HCT116 (cell line): ENCODE measurements around the gene ARHGAP8. TPM values are rescaled to one million over a fixed set of nuclear protein-coding genes. Genes with fewer than 3 reads are reported as not detected.

ENCODE experiments used
- ATAC-seq: fragments of 200-7000 bp; cut with Tn5 transposase; 2 replicates; pipeline ENCODE4 v1.9.1; 2020; ENCODE audit warnings: mild to moderate bottlenecking, moderate library complexity
- BruUV-seq: library from RNA; stranded (reverse); fragments of 400-500 nt; replicated peaks from 2 replicates; lab custom pipeline; 2021; lab: Mats Ljungman, UMichigan
- CTCF ChIA-PET: fragments of 300-600 bp; sonication (Branson Sonifier 250); formaldehyde crosslinking; loops from one replicate; lab custom pipeline; 2021; ENCODE audit warnings: antibody characterized with exemption; lab: Charles Lee
- POLR2A ChIA-PET: fragments of 300-600, 350-600 bp; sonication (Branson Sonifier 250); formaldehyde crosslinking; loops from one replicate; lab custom pipeline; 2021; ENCODE audit warnings: antibody characterized with exemption; lab: Charles Lee
- RAD21 ChIA-PET, 2 experiments: fragments of 300-600 bp; sonication (Branson Sonifier 250); formaldehyde crosslinking; loops; one replicate each; lab custom pipeline; 2023; ENCODE audit warnings: low total read pairs in 2 of 2; ENCODE audit not compliant: uncharacterized antibody in 2 of 2, unreplicated experiment in 2 of 2, low non-redundant PET in 1 of 2; lab: Charles Lee
- DNase-seq: peaks from one replicate; pipeline ENCODE4 v3.0.0-alpha.2; 2010; ENCODE audit warnings: low read depth, low spot score
- H2AFZ ChIP-seq: fragments of 200-600 bp; shearing (Covaris generic), sonication (generic); 2 replicates; pipeline ENCODE4 v1.6.1; 2017; ENCODE audit warnings: low read depth, mixed run types, mixed read lengths, antibody characterized with exemption, low read length; ENCODE audit not compliant: poor library complexity, severe bottlenecking
- H3K27ac ChIP-seq: 2 replicates; pipeline ENCODE4 v1.5.1; 2012; ENCODE audit warnings: low read depth, low read length
- H3K27me3 ChIP-seq: fragments of 200-600 bp; sonication (generic); 2 replicates; pipeline ENCODE4 v1.6.1; 2016; ENCODE audit warnings: mixed run types, low read length, mixed read lengths; ENCODE audit not compliant: insufficient read depth
- H3K36me3 ChIP-seq, 2 experiments: fragments of 200-500 bp in 1 of 2; fragments of 200-600 bp in 1 of 2; sonication (Bioruptor generic) in 1 of 2; sonication (generic) in 1 of 2; 2 replicates each; pipeline versions ENCODE4 v1.5.1 to v1.6.1; 2014 to 2016; ENCODE audit warnings: low read length in 2 of 2, inconsistent platforms in 1 of 2, mixed read lengths in 1 of 2, mixed run types in 1 of 2; ENCODE audit not compliant: insufficient read depth in 2 of 2, control insufficient read depth in 1 of 2
- H3K4me1 ChIP-seq, 2 experiments: fragments of 200-600 bp in 1 of 2; sonication (generic) in 1 of 2; 2 replicates each; pipeline versions ENCODE4 v1.5.1 to v1.6.1; 2012 to 2017; ENCODE audit warnings: low read length in 2 of 2, inconsistent platforms in 1 of 2, mild to moderate bottlenecking in 1 of 2, mixed read lengths in 1 of 2, mixed run types in 1 of 2, moderate library complexity in 1 of 2; ENCODE audit not compliant: insufficient read depth in 2 of 2, control insufficient read depth in 1 of 2
- H3K4me2 ChIP-seq: fragments of 200-600 bp; sonication (generic); 2 replicates; pipeline ENCODE4 v1.6.1; 2017; ENCODE audit warnings: mixed run types, low read length, mixed read lengths
- H3K4me3 ChIP-seq, 2 experiments: fragments of 200-600 bp in 1 of 2; sonication (generic) in 1 of 2; replicated peaks in 1 of 2; 2 replicates each; pipeline ENCODE4 v1.5.1; 2011 to 2016; ENCODE audit warnings: low read length in 2 of 2, control low read depth in 1 of 2, low read depth in 1 of 2, mild to moderate bottlenecking in 1 of 2, mixed read lengths in 1 of 2, mixed run types in 1 of 2
- H3K79me2 ChIP-seq: fragments of 200-600 bp; sonication (generic); 2 replicates; pipeline ENCODE4 v1.6.1; 2017; ENCODE audit warnings: mild to moderate bottlenecking, mixed run types, low read length, moderate library complexity, mixed read lengths; ENCODE audit not compliant: insufficient read depth
- H3K9ac ChIP-seq: fragments of 200-600 bp; sonication (generic); 2 replicates; pipeline ENCODE4 v1.6.1; 2016; ENCODE audit warnings: low read length, mixed read lengths
- H3K9me2 ChIP-seq: fragments of 200-600 bp; sonication (generic), shearing (Covaris generic); 2 replicates; pipeline ENCODE4 v1.6.1; 2017; ENCODE audit warnings: mixed run types, mild to moderate bottlenecking, moderate library complexity; ENCODE audit not compliant: insufficient read depth
- H3K9me3 ChIP-seq, 2 experiments: fragments of 200-500 bp in 1 of 2; fragments of 200-600 bp in 1 of 2; sonication (Bioruptor generic) in 1 of 2; sonication (generic) in 1 of 2; 2 replicates each; pipeline ENCODE4 v1.6.1; 2014 to 2017; ENCODE audit warnings: low read length in 2 of 2, mixed read lengths in 2 of 2, inconsistent platforms in 1 of 2, low read depth in 1 of 2, mild to moderate bottlenecking in 1 of 2, mixed run types in 1 of 2, moderate library complexity in 1 of 2; ENCODE audit not compliant: control insufficient read depth in 1 of 2, insufficient read depth in 1 of 2
- H4K20me1 ChIP-seq: fragments of 200-600 bp; sonication (generic), shearing (Covaris generic); 2 replicates; pipeline ENCODE4 v1.6.1; 2017; ENCODE audit warnings: mixed run types, mild to moderate bottlenecking, moderate library complexity; ENCODE audit not compliant: insufficient read depth
- CBX3 ChIP-seq: IDR thresholded peaks from 2 replicates; pipeline ENCODE4 v1.6.1; 2012; ENCODE audit warnings: low read depth
- EGR1 ChIP-seq: IDR thresholded peaks from 2 replicates; pipeline ENCODE4 v1.6.1; 2012; ENCODE audit warnings: low read depth
- ELF1 ChIP-seq: IDR thresholded peaks from 2 replicates; pipeline ENCODE4 v1.6.1; 2012; ENCODE audit warnings: low read depth, borderline replicate concordance
- JUND ChIP-seq: IDR thresholded peaks from 2 replicates; pipeline ENCODE4 v1.6.1; 2012
- intact Hi-C: fragments of 100-400 bp; cut with micrococcal nuclease; formaldehyde crosslinking; loops from 2 replicates; pipeline ENCODE4 v1.10.0; 2022
- total RNA-seq: library from RNA; stranded (reverse); gene quantifications from one replicate; pipeline ENCODE4 v1.2.1, GENCODE V29; 2021; ENCODE audit not compliant: unreplicated experiment
- TF ChIP-seq, protein P1 (sequence below): IDR thresholded peaks from 2 replicates; pipeline ENCODE4 v1.6.1; 2011; ENCODE audit warnings: mild to moderate bottlenecking, low read length, moderate library complexity; ENCODE audit not compliant: insufficient replicate concordance; ENCODE audit errors: extremely low read depth
- TF ChIP-seq, protein P2 (sequence below), 3 experiments: fragments of 200-600 bp in 1 of 3; sonication (generic) in 1 of 3; IDR thresholded peaks in 2 of 3; conservative IDR thresholded peaks in 1 of 3; 2 replicates each; pipeline ENCODE4 v1.5.1; 2012 to 2017; ENCODE audit warnings: low read depth in 2 of 3, low read length in 2 of 3, antibody characterized with exemption in 1 of 3, borderline replicate concordance in 1 of 3, control low read depth in 1 of 3, mild to moderate bottlenecking in 1 of 3, mixed read lengths in 1 of 3, mixed run types in 1 of 3, moderate library complexity in 1 of 3; ENCODE audit not compliant: insufficient read depth in 1 of 3

ARHGAP8 gene
- total RNA-seq, 1 experiment from 2014 or later, result 67.5 TPM

DNA sequence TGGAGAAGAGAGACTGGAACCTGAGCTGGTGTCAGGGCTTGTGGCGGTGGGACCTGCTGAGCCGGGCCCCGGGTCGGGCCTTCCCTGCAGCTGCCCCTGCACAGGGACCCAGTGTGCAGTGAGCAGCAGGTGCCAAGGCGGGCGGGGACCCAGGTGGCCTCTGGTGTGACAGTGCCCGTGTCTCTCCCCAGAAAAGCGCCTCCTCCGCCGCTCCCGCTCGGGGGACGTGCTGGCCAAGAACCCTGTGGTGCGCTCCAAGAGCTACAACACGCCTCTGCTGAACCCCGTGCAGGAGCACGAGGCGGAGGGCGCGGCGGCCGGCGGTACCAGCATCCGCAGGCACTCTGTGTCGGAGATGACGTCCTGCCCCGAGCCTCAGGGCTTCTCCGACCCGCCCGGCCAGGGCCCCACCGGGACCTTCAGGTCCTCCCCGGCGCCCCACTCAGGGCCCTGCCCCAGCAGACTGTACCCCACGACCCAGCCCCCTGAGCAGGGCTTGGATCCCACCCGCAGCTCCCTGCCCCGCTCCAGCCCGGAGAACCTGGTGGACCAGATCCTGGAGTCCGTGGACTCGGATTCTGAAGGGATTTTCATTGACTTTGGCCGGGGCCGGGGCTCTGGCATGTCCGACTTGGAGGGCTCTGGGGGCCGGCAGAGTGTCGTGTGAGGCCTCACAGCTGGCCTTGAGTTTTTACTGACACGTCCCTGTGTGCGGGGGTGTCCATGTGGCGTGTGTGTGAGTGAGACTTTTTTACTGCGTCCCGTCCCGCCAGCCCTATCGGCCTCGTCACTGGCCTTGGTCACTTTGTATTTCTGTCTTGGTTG, 15.6 kb upstream of the ARHGAP8 start:
- H3K9ac ChIP-seq, result no peak overlapping the region
- no peak overlapping the region for H3K27ac ChIP-seq
- no peaks in the 10 kb centered on the region for H3K9me2 ChIP-seq
- H3K4me1 ChIP-seq, result peaks cover 22 to 38% of the 10 kb centered on the region in 2 experiments
- ChIA-PET RAD21 (no interaction called here), CTCF (interaction anchor here (0.9 to 1.0 kb wide), 2 partner anchors 49 to 52 kb away, joined by 3 read pairs; no protein-coding TSS in a partner anchor), POLR2A (no interaction called here)
- H2AFZ ChIP-seq, result no peak overlapping the region
- intact Hi-C loops, result loop anchor here (1.0 kb wide), 1 partner anchor 39 kb away; no protein-coding TSS in a partner anchor
- BruUV-seq, result no TSS peak
- no peak for DNase-seq
- no peaks in the 10 kb centered on the region for H3K9me3 ChIP-seq
- TF ChIP-seq JUND, result no peak
- no peak for TF ChIP-seq ELF1
- no peak for TF ChIP-seq EGR1
- TF ChIP-seq, protein P1, sequence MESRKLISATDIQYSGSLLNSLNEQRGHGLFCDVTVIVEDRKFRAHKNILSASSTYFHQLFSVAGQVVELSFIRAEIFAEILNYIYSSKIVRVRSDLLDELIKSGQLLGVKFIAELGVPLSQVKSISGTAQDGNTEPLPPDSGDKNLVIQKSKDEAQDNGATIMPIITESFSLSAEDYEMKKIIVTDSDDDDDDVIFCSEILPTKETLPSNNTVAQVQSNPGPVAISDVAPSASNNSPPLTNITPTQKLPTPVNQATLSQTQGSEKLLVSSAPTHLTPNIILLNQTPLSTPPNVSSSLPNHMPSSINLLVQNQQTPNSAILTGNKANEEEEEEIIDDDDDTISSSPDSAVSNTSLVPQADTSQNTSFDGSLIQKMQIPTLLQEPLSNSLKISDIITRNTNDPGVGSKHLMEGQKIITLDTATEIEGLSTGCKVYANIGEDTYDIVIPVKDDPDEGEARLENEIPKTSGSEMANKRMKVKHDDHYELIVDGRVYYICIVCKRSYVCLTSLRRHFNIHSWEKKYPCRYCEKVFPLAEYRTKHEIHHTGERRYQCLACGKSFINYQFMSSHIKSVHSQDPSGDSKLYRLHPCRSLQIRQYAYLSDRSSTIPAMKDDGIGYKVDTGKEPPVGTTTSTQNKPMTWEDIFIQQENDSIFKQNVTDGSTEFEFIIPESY, result no peak
- no peak for TF ChIP-seq CBX3
- TF ChIP-seq, protein P2, sequence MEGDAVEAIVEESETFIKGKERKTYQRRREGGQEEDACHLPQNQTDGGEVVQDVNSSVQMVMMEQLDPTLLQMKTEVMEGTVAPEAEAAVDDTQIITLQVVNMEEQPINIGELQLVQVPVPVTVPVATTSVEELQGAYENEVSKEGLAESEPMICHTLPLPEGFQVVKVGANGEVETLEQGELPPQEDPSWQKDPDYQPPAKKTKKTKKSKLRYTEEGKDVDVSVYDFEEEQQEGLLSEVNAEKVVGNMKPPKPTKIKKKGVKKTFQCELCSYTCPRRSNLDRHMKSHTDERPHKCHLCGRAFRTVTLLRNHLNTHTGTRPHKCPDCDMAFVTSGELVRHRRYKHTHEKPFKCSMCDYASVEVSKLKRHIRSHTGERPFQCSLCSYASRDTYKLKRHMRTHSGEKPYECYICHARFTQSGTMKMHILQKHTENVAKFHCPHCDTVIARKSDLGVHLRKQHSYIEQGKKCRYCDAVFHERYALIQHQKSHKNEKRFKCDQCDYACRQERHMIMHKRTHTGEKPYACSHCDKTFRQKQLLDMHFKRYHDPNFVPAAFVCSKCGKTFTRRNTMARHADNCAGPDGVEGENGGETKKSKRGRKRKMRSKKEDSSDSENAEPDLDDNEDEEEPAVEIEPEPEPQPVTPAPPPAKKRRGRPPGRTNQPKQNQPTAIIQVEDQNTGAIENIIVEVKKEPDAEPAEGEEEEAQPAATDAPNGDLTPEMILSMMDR (IDR thresholded peaks at IDR 0.05 in 2 of 3, conservative IDR thresholded peaks at IDR 0.05 in 1 of 3; ENCODE audit: borderline replicate concordance in 1 of 3, insufficient read depth in 1 of 3, low read depth in 2 of 3, low read length in 2 of 3), result no peak
- TF ChIP-seq, all 23 proteins: peak for 0
- Histone ChIP-seq H3K79me2 (no peaks in the 10 kb centered on the region), H3K4me3 (no peak overlapping the region), H4K20me1 (no peaks in the 10 kb centered on the region), H3K4me2 (no peak overlapping the region), H3K36me3 (no peaks in the 10 kb centered on the region), H3K27me3 (no peaks in the 10 kb centered on the region)
- no peak for ATAC-seq
